ENCODE data around the gene SYT6. TPM values are rescaled to one million over a fixed set of nuclear protein-coding genes. Genes with fewer than 3 reads are reported as not detected.

The SYT6 gene
- total and polyA plus RNA-seq, 5 donors = not detected

- H3K4me1 ChIP-seq (ENCODE audit: control insufficient read depth, insufficient read depth, low read length) = no peaks in the 10 kb centered on the region
- intact Hi-C loops (cut with DNase I) = no loop called here
- H3K4me3 ChIP-seq (ENCODE audit: low read length) = no peak overlapping the region
- H3K9me3 ChIP-seq (ENCODE audit: control insufficient read depth, low read length) = no peaks in the 10 kb centered on the region
- no peaks in the 10 kb centered on the region for H3K27me3 ChIP-seq (ENCODE audit: control insufficient read depth, insufficient read depth)
- DNase-seq = no peak
- H3K27ac ChIP-seq (ENCODE audit: low read length) = no peak overlapping the region
- ATAC-seq = no peak
These were observed 23.6 kb upstream of the SYT6 start for GRCh38 chr1:114177282-114177681.

- H3K4me3 ChIP-seq (ENCODE audit: low read length) = no peak overlapping the region
- ATAC-seq (no peak), DNase-seq (no peak)
- intact Hi-C loops (cut with DNase I) = no loop called here
- H3K9me3 ChIP-seq (ENCODE audit: control insufficient read depth, low read length) = no peaks in the 10 kb centered on the region
- 85% methylated on average over 2 of the region's 2 CpGs for WGBS
- H3K27ac ChIP-seq (ENCODE audit: low read length) = no peak overlapping the region
- H3K4me1 ChIP-seq (ENCODE audit: control insufficient read depth, insufficient read depth, low read length) = no peaks in the 10 kb centered on the region
- H3K27me3 ChIP-seq (ENCODE audit: control insufficient read depth, insufficient read depth) = no peaks in the 10 kb centered on the region
These were observed 22.7 kb upstream of the SYT6 start for GRCh38 chr1:114176366-114176765.

- 84% methylated on average over 5 of the region's 5 CpGs for WGBS
- no peaks in the 10 kb centered on the region for H3K27me3 ChIP-seq (ENCODE audit: control insufficient read depth, insufficient read depth)
- intact Hi-C loops (cut with DNase I) = no loop called here
- H3K9me3 ChIP-seq (ENCODE audit: control insufficient read depth, low read length) = no peaks in the 10 kb centered on the region
- DNase-seq (no peak), ATAC-seq (no peak)
- no peak overlapping the region for H3K27ac ChIP-seq (ENCODE audit: low read length)
- H3K4me3 ChIP-seq (ENCODE audit: low read length) = no peak overlapping the region
- H3K4me1 ChIP-seq (ENCODE audit: control insufficient read depth, insufficient read depth, low read length) = no peaks in the 10 kb centered on the region
These were observed 20.0 kb upstream of the SYT6 start for GRCh38 chr1:114173680-114174079.

GRCh38 chr1:114169509-114169908 is 15.8 kb upstream of the SYT6 start:
- DNase-seq = no peak
- H3K9me3 ChIP-seq (ENCODE audit: control insufficient read depth, low read length) = no peaks in the 10 kb centered on the region
- intact Hi-C loops (cut with DNase I) = no loop called here
- H3K4me3 ChIP-seq (ENCODE audit: low read length) = no peak overlapping the region
- no peaks in the 10 kb centered on the region for H3K4me1 ChIP-seq (ENCODE audit: control insufficient read depth, insufficient read depth, low read length)
- no peaks in the 10 kb centered on the region for H3K27me3 ChIP-seq (ENCODE audit: control insufficient read depth, insufficient read depth)
- no peak overlapping the region for H3K27ac ChIP-seq (ENCODE audit: low read length)
- WGBS = 67% methylated on average over 3 of the region's 3 CpGs
- ATAC-seq = no peak

- Histone ChIP-seq H3K4me3 (ENCODE audit: low read length) (no peak overlapping the region), H3K4me1 (ENCODE audit: control insufficient read depth, insufficient read depth, low read length) (no peaks in the 10 kb centered on the region), H3K27me3 (ENCODE audit: control insufficient read depth, insufficient read depth) (no peaks in the 10 kb centered on the region), H3K27ac (ENCODE audit: low read length) (no peak overlapping the region), H3K9me3 (ENCODE audit: control insufficient read depth, low read length) (no peaks in the 10 kb centered on the region)
- WGBS = 77% methylated on average over 3 of the region's 3 CpGs
- intact Hi-C loops (cut with DNase I) = no loop called here
- DNase-seq (no peak), ATAC-seq (no peak)
These were observed 13.6 kb upstream of the SYT6 start for GRCh38 chr1:114167226-114167625.

- no peak for ATAC-seq
- no peak overlapping the region for H3K27ac ChIP-seq (ENCODE audit: low read length)
- no peak overlapping the region for H3K4me3 ChIP-seq (ENCODE audit: low read length)
- no peaks in the 10 kb centered on the region for H3K4me1 ChIP-seq (ENCODE audit: control insufficient read depth, insufficient read depth, low read length)
- WGBS = 86% methylated on average over 3 of the region's 3 CpGs
- H3K27me3 ChIP-seq (ENCODE audit: control insufficient read depth, insufficient read depth) = no peaks in the 10 kb centered on the region
- H3K9me3 ChIP-seq (ENCODE audit: control insufficient read depth, low read length) = no peaks in the 10 kb centered on the region
- intact Hi-C loops (cut with DNase I) = no loop called here
- DNase-seq = no peak
These were observed 11.3 kb upstream of the SYT6 start for GRCh38 chr1:114164840-114165543.

- 80% methylated on average over 2 of the region's 2 CpGs for WGBS
- H3K27me3 ChIP-seq (ENCODE audit: control insufficient read depth, insufficient read depth) = no peaks in the 10 kb centered on the region
- intact Hi-C loops (cut with DNase I) = no loop called here
- no peaks in the 10 kb centered on the region for H3K4me1 ChIP-seq (ENCODE audit: control insufficient read depth, insufficient read depth, low read length)
- no peak overlapping the region for H3K4me3 ChIP-seq (ENCODE audit: low read length)
- H3K27ac ChIP-seq (ENCODE audit: low read length) = no peak overlapping the region
- no peak for ATAC-seq
- no peaks in the 10 kb centered on the region for H3K9me3 ChIP-seq (ENCODE audit: control insufficient read depth, low read length)
- no peak for DNase-seq
These were observed 6.3 kb upstream of the SYT6 start for GRCh38 chr1:114159941-114160340.

GRCh38 chr1:114157275-114157660 is 3.6 kb upstream of the SYT6 start:
- intact Hi-C loops (cut with DNase I) = no loop called here

GRCh38 chr1:114156538-114157274 is 3.0 kb upstream of the SYT6 start:
- Histone ChIP-seq H3K4me3 (ENCODE audit: low read length) (no peak overlapping the region), H3K9me3 (ENCODE audit: control insufficient read depth, low read length) (no peaks in the 10 kb centered on the region), H3K27me3 (ENCODE audit: control insufficient read depth, insufficient read depth) (no peaks in the 10 kb centered on the region), H3K27ac (ENCODE audit: low read length) (no peak overlapping the region), H3K4me1 (ENCODE audit: control insufficient read depth, insufficient read depth, low read length) (peaks cover 2% of the 10 kb centered on the region)
- no peak for DNase-seq
- WGBS = 34% methylated on average over 5 of the region's 5 CpGs
- ATAC-seq = no peak
- intact Hi-C loops (cut with DNase I) = no loop called here

More at GRCh38 chr1:114157275-114157660, 3.6 kb upstream of the SYT6 start:
- Histone ChIP-seq H3K4me3 (ENCODE audit: low read length) (no peak overlapping the region), H3K9me3 (ENCODE audit: control insufficient read depth, low read length) (no peaks in the 10 kb centered on the region), H3K27ac (ENCODE audit: low read length) (no peak overlapping the region), H3K27me3 (ENCODE audit: control insufficient read depth, insufficient read depth) (no peaks in the 10 kb centered on the region), H3K4me1 (ENCODE audit: control insufficient read depth, insufficient read depth, low read length) (peaks cover 2% of the 10 kb centered on the region)
- 53% methylated on average over 6 of the region's 6 CpGs for WGBS
- ATAC-seq (no peak), DNase-seq (no peak)

- no peaks in the 10 kb centered on the region for H3K9me3 ChIP-seq (ENCODE audit: control insufficient read depth, low read length)
- no peaks in the 10 kb centered on the region for H3K27me3 ChIP-seq (ENCODE audit: control insufficient read depth, insufficient read depth)
- H3K4me1 ChIP-seq (ENCODE audit: control insufficient read depth, insufficient read depth, low read length) = peaks cover 2% of the 10 kb centered on the region
- no peak overlapping the region for H3K27ac ChIP-seq (ENCODE audit: low read length)
- no peak for DNase-seq
- intact Hi-C loops (cut with DNase I) = no loop called here
- ATAC-seq = no peak
- H3K4me3 ChIP-seq (ENCODE audit: low read length) = no peak overlapping the region
- WGBS = 64% methylated on average over 8 of the region's 8 CpGs
These were observed 2.0 kb upstream of the SYT6 start for GRCh38 chr1:114155706-114156105.

- WGBS = 9% methylated on average over 19 of the region's 19 CpGs
- Histone ChIP-seq H3K4me1 (ENCODE audit: control insufficient read depth, insufficient read depth, low read length) (peaks cover 2% of the 10 kb centered on the region), H3K4me3 (ENCODE audit: low read length) (no peak overlapping the region), H3K27me3 (ENCODE audit: control insufficient read depth, insufficient read depth) (no peaks in the 10 kb centered on the region), H3K9me3 (ENCODE audit: control insufficient read depth, low read length) (no peaks in the 10 kb centered on the region), H3K27ac (ENCODE audit: low read length) (no peak overlapping the region)
- DNase-seq = peak in 1 of 3 donors; percentile 61
- ATAC-seq = peak in 1 of 2 donors; percentile 8
- intact Hi-C loops (cut with DNase I) = no loop called here
These were observed 1.3 kb upstream of the SYT6 start for GRCh38 chr1:114154963-114155322.
